Measurements from ENCODE around the gene LRMDA.

Gene LRMDA

DNA sequence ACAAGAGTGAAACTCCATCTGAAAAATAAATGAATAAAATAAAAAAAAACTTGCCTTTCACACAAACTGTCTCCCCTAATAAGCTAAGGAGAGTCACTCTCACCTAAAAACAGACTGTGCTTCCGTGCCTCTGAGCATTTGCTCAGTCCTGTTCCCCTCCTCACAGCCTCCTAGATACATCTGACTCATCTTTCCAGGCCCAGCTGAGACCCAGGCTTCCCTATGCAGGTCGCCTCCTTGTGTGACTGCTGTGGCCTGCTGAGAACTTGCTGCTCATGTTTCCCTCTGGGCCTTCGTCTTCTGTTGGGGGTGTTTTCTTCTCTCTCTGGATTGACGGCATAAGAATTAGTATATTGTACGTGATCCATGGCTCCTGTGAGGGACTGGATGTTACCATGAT is 777.7 kb downstream of the LRMDA start:
- no peak for DNase-seq (ENCODE audit: low spot score)

GRCh38 chr10:76210211-76210610 is 778.8 kb downstream of the LRMDA start:
- no peak for DNase-seq (ENCODE audit: low spot score)

DNA sequence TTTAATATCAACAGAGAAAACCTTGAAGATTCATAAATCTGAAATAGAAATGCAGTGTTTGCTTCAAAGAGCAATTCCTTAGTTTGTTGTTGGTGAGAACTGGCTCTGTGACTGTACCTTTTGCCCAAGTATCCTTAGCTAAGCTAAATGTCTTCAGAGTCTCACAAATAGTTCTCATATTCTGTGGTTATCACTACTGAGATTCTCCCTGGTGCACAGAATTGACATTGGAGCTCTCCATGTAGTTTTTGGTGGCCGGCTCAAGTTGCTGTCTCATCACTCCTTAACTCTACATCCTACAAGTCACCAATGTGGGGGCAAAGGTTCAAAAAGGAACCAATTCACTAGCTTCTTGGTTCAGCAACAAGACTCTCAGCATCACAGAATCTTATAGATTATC is 780.3 kb downstream of the LRMDA start:
- DNase-seq (ENCODE audit: low spot score): no peak

DNA sequence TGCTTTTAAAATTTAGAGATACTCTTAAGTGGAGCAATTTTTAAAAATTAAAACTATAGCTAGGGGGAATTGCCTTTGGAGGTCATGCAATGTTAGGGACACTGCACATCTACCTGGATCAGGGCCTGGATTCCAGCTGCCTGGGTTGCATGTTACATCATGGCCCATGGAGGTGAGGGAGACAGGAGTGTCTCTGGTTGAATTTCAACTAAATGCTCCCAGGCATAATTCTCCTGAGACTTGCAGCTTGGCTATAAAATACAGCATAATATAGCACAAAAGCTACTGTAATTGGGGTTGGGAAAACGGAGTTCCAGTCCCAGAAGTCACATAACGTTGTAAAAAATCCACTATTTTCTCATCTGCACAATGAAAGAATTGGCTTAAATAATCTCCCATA is 782.5 kb downstream of the LRMDA start:
- DNase-seq (ENCODE audit: low spot score): no peak

- no peak for DNase-seq (ENCODE audit: low spot score)
These were observed 786.6 kb downstream of the LRMDA start for GRCh38 chr10:76218035-76218434.

DNA sequence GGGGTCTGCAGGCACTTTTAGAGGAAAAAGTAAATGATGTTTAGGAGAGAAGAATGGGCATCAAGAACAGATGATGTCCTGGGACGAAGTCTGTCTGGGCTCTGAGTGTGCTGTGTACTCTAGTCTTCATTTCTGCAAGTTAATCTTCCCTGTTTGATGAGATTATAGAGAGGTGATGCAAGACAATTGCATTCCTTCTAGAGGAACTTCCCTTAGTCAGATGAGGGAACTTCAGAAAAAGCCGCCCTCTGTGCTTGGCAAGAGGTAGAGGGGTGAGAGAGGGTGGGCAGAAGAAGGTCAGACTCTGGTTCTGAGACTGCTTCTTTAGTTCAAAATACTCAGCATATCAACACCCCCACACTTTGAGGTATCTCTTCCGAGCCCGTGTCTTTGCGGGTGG is 797.9 kb downstream of the LRMDA start:
- no peak for DNase-seq (ENCODE audit: low spot score)

GRCh38 chr10:76230921-76231285 is 799.5 kb downstream of the LRMDA start:
- no peak for DNase-seq (ENCODE audit: low spot score)

DNA sequence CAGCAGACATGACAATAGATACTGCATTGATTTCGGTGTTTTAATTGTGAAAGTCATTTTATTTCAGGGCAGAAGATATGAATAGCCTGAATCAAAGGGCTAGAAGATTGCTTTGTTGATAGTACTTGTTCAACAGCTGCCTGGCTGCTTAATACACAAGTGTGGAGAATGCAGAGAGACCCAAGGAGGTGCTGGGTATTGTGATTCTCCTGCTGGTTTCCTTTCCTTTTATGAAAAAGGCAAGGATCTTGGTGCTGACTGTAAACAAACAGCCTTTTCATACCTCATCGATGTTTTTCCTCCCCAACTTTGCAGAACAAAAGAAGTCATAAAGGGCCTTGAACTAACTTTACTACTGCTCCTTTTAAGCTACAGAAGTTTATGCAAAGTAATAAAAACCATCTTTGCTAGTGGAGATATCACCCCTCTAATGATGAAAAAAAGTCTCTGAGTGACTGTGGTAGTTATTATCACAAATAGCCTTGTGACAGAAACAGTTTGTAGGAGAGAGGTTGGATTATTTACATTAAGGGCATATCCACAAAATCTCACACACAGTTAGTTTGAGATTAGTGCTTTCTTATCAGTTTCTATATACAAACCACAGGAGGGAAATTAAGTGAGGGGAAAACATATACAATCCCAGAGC is 800.0 kb downstream of the LRMDA start:
- DNase-seq (ENCODE audit: low spot score): no peak

GRCh38 chr10:76234499-76235226 is 803.2 kb downstream of the LRMDA start:
- DNase-seq (ENCODE audit: low spot score): no peak

- DNase-seq (ENCODE audit: low spot score): no peak
These were observed 804.9 kb downstream of the LRMDA start for GRCh38 chr10:76236356-76236755.

DNA sequence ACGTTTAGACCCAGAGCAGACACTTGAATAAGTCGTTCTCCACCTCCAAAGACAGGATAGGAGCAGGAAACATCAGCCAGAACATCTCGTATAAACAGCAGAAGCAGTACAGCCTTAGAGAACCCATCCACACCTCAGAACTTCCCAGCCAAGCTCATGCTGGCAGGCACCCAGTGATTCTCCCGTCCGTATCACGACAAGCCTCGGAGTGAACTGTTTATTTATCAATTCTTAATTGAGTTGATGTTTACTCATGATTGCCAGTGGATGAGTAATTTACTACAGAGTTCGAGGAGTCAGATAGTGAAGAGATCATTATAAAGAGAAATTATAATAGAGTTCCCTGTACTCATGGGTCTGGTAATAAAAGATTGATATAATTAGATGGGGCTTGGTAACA is 811.5 kb downstream of the LRMDA start:
- DNase-seq (ENCODE audit: low spot score): no peak

DNA sequence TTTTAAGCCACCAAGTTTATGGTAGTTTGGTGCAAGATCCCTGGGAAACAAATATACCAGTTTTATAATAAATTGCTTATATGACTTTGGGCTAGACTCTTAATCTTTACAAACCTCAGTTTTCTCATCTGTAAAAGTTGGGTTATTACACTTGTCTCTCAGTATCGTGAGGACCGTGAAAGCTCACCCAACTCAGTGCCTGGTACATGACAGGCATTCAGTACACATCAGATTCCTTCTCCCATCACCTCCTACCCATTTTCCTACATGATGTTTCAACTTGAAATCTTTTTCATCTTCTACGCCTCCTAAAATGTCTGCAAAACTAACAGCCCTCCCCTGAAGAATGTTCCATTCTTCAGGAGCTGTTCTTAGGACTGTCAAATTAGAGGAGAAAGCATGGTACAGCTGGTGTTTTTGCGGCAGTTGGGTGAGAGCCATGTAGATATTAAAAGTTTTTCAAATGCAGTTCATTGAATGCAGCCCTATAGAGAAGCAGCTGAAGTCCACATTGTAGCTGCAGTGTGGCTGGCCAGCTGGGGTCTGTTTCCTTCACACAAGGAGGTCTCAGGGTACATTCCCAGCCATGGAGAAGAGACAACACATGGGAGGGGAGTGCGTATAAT is 812.8 kb downstream of the LRMDA start:
- no peak for DNase-seq (ENCODE audit: low spot score)

DNA sequence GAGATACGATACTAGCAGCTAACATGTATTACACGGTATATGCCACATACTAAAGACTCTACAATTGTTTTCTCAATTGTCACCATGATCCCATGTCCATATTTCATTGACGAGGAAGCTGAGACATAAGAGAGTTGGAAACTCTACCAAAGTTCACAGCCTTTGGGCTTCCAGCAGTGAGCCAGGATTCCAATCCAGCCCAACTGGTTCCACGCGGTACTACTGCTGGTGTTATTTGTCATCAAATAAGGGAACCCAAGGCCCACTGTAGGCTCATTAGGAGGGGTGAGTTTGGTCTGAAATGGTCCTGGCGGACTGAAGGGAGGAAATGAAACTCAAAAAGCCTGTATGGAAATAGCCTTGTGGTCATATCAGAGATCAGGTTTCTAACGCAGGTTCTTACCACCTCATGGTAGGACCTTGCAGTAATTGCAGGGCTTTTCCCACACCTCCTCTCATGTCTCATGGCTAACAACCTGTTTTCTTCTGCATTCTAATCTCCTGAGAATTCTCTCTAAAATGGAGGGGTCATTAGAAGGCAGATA is 814.6 kb downstream of the LRMDA start:
- DNase-seq (ENCODE audit: low spot score): no peak

GRCh38 chr10:76248649-76249200 is 817.3 kb downstream of the LRMDA start:
- DNase-seq (ENCODE audit: low spot score): no peak

DNA sequence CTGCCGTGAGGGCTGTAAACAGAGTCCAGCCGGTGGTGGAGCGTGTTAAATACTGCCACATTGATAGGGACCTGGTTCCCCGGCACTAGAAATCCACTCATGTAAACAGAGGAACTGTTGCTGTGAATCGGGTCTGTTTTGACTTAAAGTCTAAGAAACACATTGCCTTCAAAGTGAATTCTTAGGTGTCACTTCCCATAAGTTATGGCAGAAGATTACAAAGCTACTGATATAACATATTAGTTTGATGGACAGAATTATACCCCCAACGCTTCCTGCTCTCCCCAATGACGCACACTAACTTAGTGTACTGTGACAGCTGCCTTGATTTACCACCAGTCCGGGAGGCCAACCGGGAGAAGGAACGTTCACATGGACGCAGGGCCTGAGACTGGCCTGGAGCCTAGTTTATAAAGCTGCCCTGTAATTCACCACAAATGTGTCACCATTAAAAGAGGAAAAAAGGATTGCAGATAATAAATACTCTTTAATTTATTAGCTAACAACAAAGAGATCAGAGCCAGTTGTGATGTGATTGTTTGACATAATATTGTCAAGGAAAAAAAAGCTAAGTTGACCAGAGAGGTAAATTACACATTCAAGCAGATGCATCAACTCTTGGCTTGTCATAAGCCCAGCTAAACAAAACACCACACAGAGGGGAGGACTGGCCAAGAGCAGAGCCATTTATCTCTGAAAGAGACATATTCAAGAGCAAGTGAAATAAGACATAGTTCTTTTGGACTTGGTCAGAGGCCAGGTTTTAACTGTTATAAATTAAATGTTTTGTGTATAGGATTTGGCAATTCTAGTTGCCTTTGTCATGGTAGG is 820.6 kb downstream of the LRMDA start:
- no peak for DNase-seq (ENCODE audit: low spot score)

- DNase-seq (ENCODE audit: low spot score): no peak
These were observed 821.3 kb downstream of the LRMDA start for GRCh38 chr10:76252733-76253132.

- no peak for DNase-seq (ENCODE audit: low spot score)
These were observed 823.8 kb downstream of the LRMDA start for GRCh38 chr10:76255241-76255640.

- DNase-seq (ENCODE audit: low spot score): no peak
These were observed 826.4 kb downstream of the LRMDA start for GRCh38 chr10:76257816-76258215.

DNA sequence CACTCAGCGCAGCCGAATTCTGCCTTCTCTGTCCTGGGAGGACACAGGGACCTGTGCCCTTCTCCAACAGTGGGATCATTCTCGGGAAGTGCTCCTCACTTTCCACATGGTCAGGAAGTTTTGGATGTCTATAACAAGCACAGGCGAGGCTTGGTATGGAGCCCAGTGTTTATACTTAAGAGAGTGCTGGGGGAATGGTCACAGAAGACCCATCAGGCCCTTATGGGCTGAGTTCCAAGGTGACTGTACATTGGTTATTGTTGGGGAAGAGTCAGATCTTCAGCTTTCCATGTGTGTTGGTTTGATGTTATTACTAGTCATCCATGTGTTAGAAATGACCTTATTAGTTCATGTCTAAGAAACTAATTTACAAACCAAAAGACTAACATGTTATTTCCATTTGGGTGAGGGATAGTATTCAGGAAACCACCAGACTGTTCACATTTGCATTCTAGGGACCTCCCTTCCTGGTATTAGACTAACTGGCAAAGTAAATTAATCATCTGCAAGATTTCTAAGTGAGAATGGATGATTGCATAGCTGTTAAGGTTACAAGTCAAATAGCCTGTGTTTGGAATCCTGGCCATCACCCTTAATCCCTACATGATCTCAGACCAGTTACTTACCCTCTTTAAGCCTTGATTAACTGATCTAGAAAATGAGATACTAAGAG is 834.2 kb downstream of the LRMDA start:
- DNase-seq (ENCODE audit: low spot score): no peak

GRCh38 chr10:76268530-76268929 is 837.1 kb downstream of the LRMDA start:
- no peak for DNase-seq (ENCODE audit: low spot score)

GRCh38 chr10:76268954-76269353 is 837.5 kb downstream of the LRMDA start:
- no peak for DNase-seq (ENCODE audit: low spot score)

Measured in SW480 (cell line).